KMS-11 (cell line): ENCODE data around the gene PPM1E.

Experiments
- H2AFZ ChIP-seq: fragments of 200-600 bp; sonication (generic); 2 replicates; pipeline ENCODE4 v1.6.1; 2016; ENCODE audit warnings: antibody characterized with exemption, mixed run types, low read depth
- H3K27ac ChIP-seq: fragments of 200-600 bp; sonication (generic); 2 replicates; pipeline ENCODE4 v1.6.1; 2016; ENCODE audit warnings: mild to moderate bottlenecking, mixed run types
- H3K27me3 ChIP-seq: fragments of 200-600 bp; sonication (generic); 2 replicates; pipeline ENCODE4 v1.6.1; 2017; ENCODE audit warnings: mild to moderate bottlenecking, low read depth, mixed run types, moderate library complexity; ENCODE audit not compliant: insufficient read depth
- H3K36me3 ChIP-seq: fragments of 200-600 bp; sonication (generic); 2 replicates; pipeline ENCODE4 v1.6.1; 2017; ENCODE audit warnings: mild to moderate bottlenecking, mixed run types; ENCODE audit not compliant: insufficient read depth
- H3K4me1 ChIP-seq: fragments of 200-600 bp; sonication (generic); 2 replicates; pipeline ENCODE4 v1.6.1; 2016; ENCODE audit warnings: mild to moderate bottlenecking, low read depth, mixed run types; ENCODE audit not compliant: poor library complexity, severe bottlenecking
- H3K4me2 ChIP-seq: fragments of 200-600 bp; sonication (generic); 2 replicates; pipeline ENCODE4 v1.7.0; 2016; ENCODE audit warnings: mild to moderate bottlenecking, mixed run types
- H3K4me3 ChIP-seq: fragments of 200-600 bp; sonication (generic); IDR thresholded peaks from 2 replicates; pipeline ENCODE4 v1.6.1; 2017; ENCODE audit warnings: low read depth, low read length, mixed read lengths; ENCODE audit not compliant: insufficient read depth
- H3K79me2 ChIP-seq: fragments of 200-600 bp; sonication (generic); 2 replicates; pipeline ENCODE4 v1.6.1; 2016; ENCODE audit warnings: low read depth, mixed run types; ENCODE audit not compliant: insufficient read depth
- H3K9ac ChIP-seq: fragments of 200-600 bp; sonication (generic); 2 replicates; pipeline ENCODE4 v1.6.1; 2016; ENCODE audit warnings: mild to moderate bottlenecking, mixed run types
- H4K20me1 ChIP-seq: fragments of 200-600 bp; sonication (generic); 2 replicates; pipeline ENCODE4 v1.6.1; 2016; ENCODE audit warnings: mild to moderate bottlenecking, mixed run types; ENCODE audit not compliant: insufficient read depth
- CTCF ChIP-seq: fragments of 200-600 bp; sonication (generic); conservative IDR thresholded peaks from 2 replicates; pipeline ENCODE4 v1.6.1; 2017; ENCODE audit warnings: low read depth, mild to moderate bottlenecking, antibody characterized with exemption, low read length, moderate library complexity, mixed read lengths

The PPM1E gene

GRCh38 chr17:58829172-58829637 is 73.6 kb downstream of the PPM1E start:
- no peak overlapping the region for H3K4me2 ChIP-seq
- no peak overlapping the region for H3K9ac ChIP-seq
- H3K4me3 ChIP-seq = no peak overlapping the region
- TF ChIP-seq CTCF = no peak
- H4K20me1 ChIP-seq = no peaks in the 10 kb centered on the region
- H3K36me3 ChIP-seq = no peaks in the 10 kb centered on the region
- no peaks in the 10 kb centered on the region for H3K27me3 ChIP-seq
- no peak overlapping the region for H2AFZ ChIP-seq
- no peaks in the 10 kb centered on the region for H3K4me1 ChIP-seq
- no peak overlapping the region for H3K27ac ChIP-seq
- H3K79me2 ChIP-seq = no peaks in the 10 kb centered on the region

DNA sequence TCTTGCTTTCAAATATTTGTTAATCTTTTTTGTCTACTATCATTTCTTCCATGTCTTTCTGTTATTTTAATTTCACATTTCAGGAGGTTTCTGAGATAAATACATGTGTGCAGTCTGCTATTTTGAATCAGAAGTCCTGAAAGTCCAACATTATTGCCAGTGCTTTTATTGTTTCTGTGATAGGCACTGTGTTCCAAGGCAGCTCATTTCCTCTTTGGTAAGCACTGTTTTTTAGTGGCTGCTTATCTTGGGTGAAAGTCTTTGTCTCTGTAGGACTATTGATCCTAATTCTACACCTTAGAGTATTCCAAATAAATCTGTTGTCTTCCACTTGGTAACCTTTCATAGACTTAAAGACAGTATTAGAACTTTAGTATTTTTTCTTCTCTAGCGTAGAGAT is 76.1 kb downstream of the PPM1E start:
- H3K27me3 ChIP-seq = no peaks in the 10 kb centered on the region
- H4K20me1 ChIP-seq = no peaks in the 10 kb centered on the region
- H3K27ac ChIP-seq = no peak overlapping the region
- H3K36me3 ChIP-seq = no peaks in the 10 kb centered on the region
- H3K4me3 ChIP-seq = no peak overlapping the region
- no peak overlapping the region for H3K4me2 ChIP-seq
- TF ChIP-seq CTCF = no peak
- H3K9ac ChIP-seq = no peak overlapping the region
- H3K79me2 ChIP-seq = no peaks in the 10 kb centered on the region
- no peak overlapping the region for H2AFZ ChIP-seq
- H3K4me1 ChIP-seq = no peaks in the 10 kb centered on the region

DNA sequence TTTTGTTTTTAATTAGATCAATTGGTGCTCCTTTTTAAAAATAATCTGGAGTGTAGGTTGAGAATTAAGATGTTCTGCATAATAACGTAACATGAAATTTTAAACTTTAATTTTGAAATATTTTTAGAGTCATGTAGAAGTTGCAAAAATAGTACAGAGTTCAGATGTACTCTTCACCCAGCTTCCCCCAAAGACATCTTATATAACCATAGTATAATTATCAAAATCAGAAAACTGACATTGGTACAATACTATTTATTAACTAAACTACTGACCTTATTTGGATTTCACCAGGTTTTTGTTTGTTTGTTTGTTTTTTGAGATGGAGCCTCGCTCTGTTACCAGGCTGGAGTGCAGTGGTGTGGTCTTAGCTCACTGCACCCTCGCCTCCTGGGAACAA is 76.9 kb downstream of the PPM1E start:
- TF ChIP-seq CTCF = no peak
- H3K4me1 ChIP-seq = no peaks in the 10 kb centered on the region
- no peaks in the 10 kb centered on the region for H3K79me2 ChIP-seq
- H3K9ac ChIP-seq = no peak overlapping the region
- no peak overlapping the region for H3K27ac ChIP-seq
- H3K36me3 ChIP-seq = no peaks in the 10 kb centered on the region
- no peak overlapping the region for H3K4me3 ChIP-seq
- no peaks in the 10 kb centered on the region for H4K20me1 ChIP-seq
- no peak overlapping the region for H3K4me2 ChIP-seq
- no peak overlapping the region for H2AFZ ChIP-seq
- H3K27me3 ChIP-seq = no peaks in the 10 kb centered on the region

- H3K4me2 ChIP-seq = no peak overlapping the region
- no peak overlapping the region for H3K4me3 ChIP-seq
- H3K79me2 ChIP-seq = no peaks in the 10 kb centered on the region
- no peaks in the 10 kb centered on the region for H3K27me3 ChIP-seq
- no peaks in the 10 kb centered on the region for H4K20me1 ChIP-seq
- TF ChIP-seq CTCF = no peak
- no peak overlapping the region for H3K27ac ChIP-seq
- no peak overlapping the region for H3K9ac ChIP-seq
- no peaks in the 10 kb centered on the region for H3K36me3 ChIP-seq
- no peaks in the 10 kb centered on the region for H3K4me1 ChIP-seq
- no peak overlapping the region for H2AFZ ChIP-seq
These were observed 82.0 kb downstream of the PPM1E start for GRCh38 chr17:58837699-58838098.
